OCI-LY7 (cell line): ENCODE measurements around the gene P3H2. TPM values are rescaled to one million over a fixed set of nuclear protein-coding genes. Genes with fewer than 3 reads are reported as not detected.

Experiments used
- BruUV-seq: library from RNA; stranded (reverse); fragments of 400-500 nt; replicated peaks from 2 replicates; lab custom pipeline; 2021; lab: Mats Ljungman, UMichigan
- CTCF ChIA-PET: fragments of 300-600 bp; sonication (Branson Sonifier 250); formaldehyde crosslinking; loops from one replicate; lab custom pipeline; 2022; ENCODE audit warnings: antibody characterized with exemption; ENCODE audit not compliant: unreplicated experiment; lab: Charles Lee
- POLR2A ChIA-PET: fragments of 300-600 bp; sonication (Branson Sonifier 250); formaldehyde crosslinking; loops from one replicate; lab custom pipeline; 2022; ENCODE audit warnings: antibody characterized with exemption; lab: Charles Lee
- DNase-seq: peaks from one replicate; pipeline ENCODE4 v3.0.0-alpha.2; 2015; ENCODE audit warnings: low spot score
- H2AFZ ChIP-seq: fragments of 200-600 bp; sonication (generic), shearing (Covaris generic); 2 replicates; pipeline ENCODE4 v1.6.1; 2014; ENCODE audit warnings: mild to moderate bottlenecking, antibody characterized with exemption, low read length, moderate library complexity
- H3K27ac ChIP-seq: fragments of 200-600 bp; sonication (generic); 2 replicates; pipeline ENCODE4 v1.5.1; 2014; ENCODE audit warnings: mixed run types, low read depth, mild to moderate bottlenecking, moderate library complexity, low read length, inconsistent platforms; ENCODE audit not compliant: poor library complexity, severe bottlenecking
- H3K36me3 ChIP-seq: fragments of 200-600 bp; sonication (generic); 2 replicates; pipeline ENCODE4 v1.6.1; 2014; ENCODE audit warnings: mild to moderate bottlenecking, antibody characterized with exemption, low read length, moderate library complexity, mixed read lengths; ENCODE audit not compliant: insufficient read depth
- H3K4me1 ChIP-seq: fragments of 200-600 bp; sonication (generic); 2 replicates; pipeline ENCODE4 v1.5.1; 2014; ENCODE audit warnings: mild to moderate bottlenecking, low read length; ENCODE audit not compliant: insufficient read depth, poor library complexity, severe bottlenecking
- H3K4me2 ChIP-seq: fragments of 200-600 bp; sonication (generic); 2 replicates; pipeline ENCODE4 v1.6.1; 2014; ENCODE audit warnings: mild to moderate bottlenecking, low read length
- H3K4me3 ChIP-seq: fragments of 200-600 bp; sonication (generic); 2 replicates; pipeline ENCODE4 v1.5.1; 2014; ENCODE audit warnings: mild to moderate bottlenecking, low read depth, low read length; ENCODE audit not compliant: poor library complexity, severe bottlenecking
- H3K79me2 ChIP-seq: fragments of 200-600 bp; sonication (generic); 2 replicates; pipeline ENCODE4 v1.6.1; 2016; ENCODE audit warnings: low read depth, mild to moderate bottlenecking, low read length, moderate library complexity, mixed read lengths; ENCODE audit not compliant: insufficient read depth
- H3K9me2 ChIP-seq: fragments of 200-600 bp; sonication (generic); 2 replicates; pipeline ENCODE4 v1.6.1; 2016; ENCODE audit warnings: mild to moderate bottlenecking, low read length, mixed read lengths; ENCODE audit not compliant: insufficient read depth
- H3K9me3 ChIP-seq: fragments of 200-600 bp; sonication (generic); 2 replicates; pipeline ENCODE4 v1.6.1; 2014; ENCODE audit warnings: mild to moderate bottlenecking, mixed run types, low read length, mixed read lengths
- H4K20me1 ChIP-seq: fragments of 200-600 bp; sonication (generic); 2 replicates; pipeline ENCODE4 v1.6.1; 2014; ENCODE audit warnings: mild to moderate bottlenecking, antibody characterized with exemption, low read length, moderate library complexity, mixed read lengths; ENCODE audit not compliant: insufficient read depth
- EZH2phosphoT487 ChIP-seq: fragments of 200-600 bp; sonication (generic); IDR thresholded peaks from 2 replicates; pipeline ENCODE4 v1.6.1; 2018; ENCODE audit warnings: low read depth, borderline replicate concordance, mild to moderate bottlenecking, mixed run types, antibody characterized with exemption, low read length, moderate library complexity, mixed read lengths
- intact Hi-C: fragments of 100-400 bp; cut with micrococcal nuclease; formaldehyde crosslinking; loops from one replicate; pipeline ENCODE4 v1.10.0; 2022; ENCODE audit not compliant: unreplicated experiment
- total RNA-seq, 2 experiments: library from RNA; depleted of rRNA in 1 of 2; stranded (reverse); fragments of >200 nt in 1 of 2; shearing (Covaris generic) in 1 of 2; gene quantifications; 2 replicates each; pipeline ENCODE4 v1.2.3, GENCODE V29; 2014 to 2022
- TF ChIP-seq, protein P1 (sequence below): fragments of 200-600 bp; sonication (generic); conservative IDR thresholded peaks from 2 replicates; pipeline ENCODE4 v1.5.1; 2014; ENCODE audit warnings: mild to moderate bottlenecking, antibody characterized with exemption, low read length, moderate library complexity, mixed read lengths

The P3H2 gene
- total RNA-seq, 2 experiments from 2014 or later: not detected

DNA sequence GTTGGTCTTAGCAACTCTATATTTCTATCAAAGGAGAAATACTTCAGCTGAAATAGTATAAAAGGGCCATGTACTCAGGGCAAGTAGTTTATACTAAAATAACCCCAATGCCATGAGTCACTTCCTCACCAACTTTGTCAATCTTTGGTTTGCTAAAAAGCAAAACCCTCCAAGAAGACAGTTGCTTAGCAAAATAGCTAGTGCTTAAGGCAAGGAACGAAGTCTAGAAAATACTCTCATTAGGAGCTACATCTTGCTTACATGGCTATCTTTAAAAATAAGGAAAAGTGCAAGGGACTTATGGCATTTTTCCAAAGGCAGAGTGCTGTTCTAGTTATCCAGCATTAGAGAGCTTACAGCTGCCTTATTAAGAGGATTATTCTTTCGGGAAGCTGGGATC is 28.4 kb downstream of the P3H2 start:
- no peak overlapping the region for H2AFZ ChIP-seq
- intact Hi-C loops: no loop called here
- no peak for DNase-seq
- no TSS peak for BruUV-seq
- H3K4me3 ChIP-seq: no peak overlapping the region
- H3K79me2 ChIP-seq: no peaks in the 10 kb centered on the region
- H3K4me2 ChIP-seq: no peak overlapping the region
- H3K36me3 ChIP-seq: no peaks in the 10 kb centered on the region
- no peaks in the 10 kb centered on the region for H3K9me2 ChIP-seq
- no peaks in the 10 kb centered on the region for H3K9me3 ChIP-seq
- no peaks in the 10 kb centered on the region for H4K20me1 ChIP-seq
- CTCF ChIA-PET: no interaction called here
- H3K4me1 ChIP-seq: no peaks in the 10 kb centered on the region
- POLR2A ChIA-PET: interaction anchor here (1.0 kb wide), 1 partner anchor 182 kb away, joined by 3 read pairs; no protein-coding TSS in a partner anchor
- no peak overlapping the region for H3K27ac ChIP-seq
- TF ChIP-seq EZH2phosphoT487: no peak
- TF ChIP-seq, protein P1, sequence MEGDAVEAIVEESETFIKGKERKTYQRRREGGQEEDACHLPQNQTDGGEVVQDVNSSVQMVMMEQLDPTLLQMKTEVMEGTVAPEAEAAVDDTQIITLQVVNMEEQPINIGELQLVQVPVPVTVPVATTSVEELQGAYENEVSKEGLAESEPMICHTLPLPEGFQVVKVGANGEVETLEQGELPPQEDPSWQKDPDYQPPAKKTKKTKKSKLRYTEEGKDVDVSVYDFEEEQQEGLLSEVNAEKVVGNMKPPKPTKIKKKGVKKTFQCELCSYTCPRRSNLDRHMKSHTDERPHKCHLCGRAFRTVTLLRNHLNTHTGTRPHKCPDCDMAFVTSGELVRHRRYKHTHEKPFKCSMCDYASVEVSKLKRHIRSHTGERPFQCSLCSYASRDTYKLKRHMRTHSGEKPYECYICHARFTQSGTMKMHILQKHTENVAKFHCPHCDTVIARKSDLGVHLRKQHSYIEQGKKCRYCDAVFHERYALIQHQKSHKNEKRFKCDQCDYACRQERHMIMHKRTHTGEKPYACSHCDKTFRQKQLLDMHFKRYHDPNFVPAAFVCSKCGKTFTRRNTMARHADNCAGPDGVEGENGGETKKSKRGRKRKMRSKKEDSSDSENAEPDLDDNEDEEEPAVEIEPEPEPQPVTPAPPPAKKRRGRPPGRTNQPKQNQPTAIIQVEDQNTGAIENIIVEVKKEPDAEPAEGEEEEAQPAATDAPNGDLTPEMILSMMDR: no peak

DNA sequence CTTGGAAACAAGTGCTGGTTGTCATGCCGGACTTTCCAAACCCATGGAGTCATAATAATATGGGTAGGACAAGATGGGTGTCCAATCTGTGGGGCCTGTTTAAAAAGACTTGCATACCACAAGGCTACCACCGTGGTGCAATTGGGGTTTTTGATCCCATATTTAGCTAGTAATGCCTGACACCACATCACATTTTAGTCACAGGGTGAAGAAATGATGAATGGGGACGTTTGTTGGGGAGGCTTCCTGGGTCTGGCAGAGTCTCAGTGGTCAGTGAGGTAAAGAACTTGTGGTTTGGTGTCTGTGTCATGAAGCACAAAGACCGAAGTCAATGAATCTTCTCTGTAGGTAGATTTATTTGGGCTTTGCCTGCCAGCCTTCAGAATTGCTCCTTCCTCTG is 31.0 kb downstream of the P3H2 start:
- H2AFZ ChIP-seq: no peak overlapping the region
- no peaks in the 10 kb centered on the region for H3K79me2 ChIP-seq
- no peak for DNase-seq
- intact Hi-C loops: no loop called here
- H3K36me3 ChIP-seq: no peaks in the 10 kb centered on the region
- no peak for TF ChIP-seq EZH2phosphoT487
- TF ChIP-seq, protein P1: no peak
- H3K9me3 ChIP-seq: no peaks in the 10 kb centered on the region
- no peaks in the 10 kb centered on the region for H3K4me1 ChIP-seq
- H3K4me2 ChIP-seq: no peak overlapping the region
- CTCF ChIA-PET: no interaction called here
- POLR2A ChIA-PET: no interaction called here
- no peaks in the 10 kb centered on the region for H4K20me1 ChIP-seq
- no peaks in the 10 kb centered on the region for H3K9me2 ChIP-seq
- no peak overlapping the region for H3K27ac ChIP-seq
- BruUV-seq: no TSS peak
- H3K4me3 ChIP-seq: no peak overlapping the region

DNA sequence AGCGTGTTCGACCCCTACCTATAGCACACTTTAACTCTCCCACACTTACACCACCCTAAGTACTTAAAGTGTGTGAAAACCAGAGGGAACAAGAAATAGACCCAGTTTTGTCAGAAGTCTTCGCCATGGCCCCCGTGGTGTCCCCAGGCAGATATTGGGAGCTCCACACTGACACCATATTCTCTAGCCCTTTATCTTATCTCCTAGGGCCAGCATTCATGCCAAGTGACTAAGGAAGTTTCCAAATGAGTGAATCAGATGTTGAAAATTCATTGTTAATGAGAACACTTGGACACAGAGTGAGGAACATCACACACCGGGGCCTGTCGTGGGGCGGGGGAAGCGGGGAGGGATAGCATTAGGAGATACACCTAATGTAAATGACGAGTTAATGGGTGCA is 31.8 kb downstream of the P3H2 start:
- no peak for DNase-seq
- Histone ChIP-seq H3K9me3 (no peaks in the 10 kb centered on the region), H3K9me2 (no peaks in the 10 kb centered on the region), H4K20me1 (no peaks in the 10 kb centered on the region), H3K27ac (no peak overlapping the region), H3K4me3 (no peak overlapping the region), H3K79me2 (no peaks in the 10 kb centered on the region), H3K36me3 (no peaks in the 10 kb centered on the region), H3K4me1 (no peaks in the 10 kb centered on the region), H3K4me2 (no peak overlapping the region), H2AFZ (no peak overlapping the region)
- intact Hi-C loops: no loop called here
- POLR2A ChIA-PET: no interaction called here
- CTCF ChIA-PET: no interaction called here
- TF ChIP-seq EZH2phosphoT487: no peak
- TF ChIP-seq, protein P1: no peak
- no TSS peak for BruUV-seq
